ENCODE measurements around the gene ARHGEF10L.

ARHGEF10L gene

GRCh38 chr1:17671314-17671705 is 131.8 kb downstream of the ARHGEF10L start:
- peak overlapping the region in 9 of 11 experiments; percentile 22 to 74 (median 56); a peak in 17 of 22 replicates for H3K9ac ChIP-seq
- H3K27me3 ChIP-seq: no peaks in the 10 kb centered on the region
- TF ChIP-seq Cebpa-rat (IDR thresholded peaks at IDR 0.05): no peak
- peaks cover 0 to 94% (median 41%) of the 10 kb centered on the region in 11 experiments; a peak in 17 of 22 replicates for H3K36me3 ChIP-seq
- peaks cover 0 to 99% (median 86%) of the 10 kb centered on the region in 11 experiments; a peak in 20 of 22 replicates for H4K20me1 ChIP-seq
- no peaks in the 10 kb centered on the region for H3K9me3 ChIP-seq (replicated peaks in 1 of 11)
- H3K27ac ChIP-seq: peak overlapping the region in 9 of 11 experiments; percentile 20 to 81 (median 70); a peak in 17 of 22 replicates
- H3K4me3 ChIP-seq: peak overlapping the region in 4 of 10 experiments; percentile 6 to 30 (median 22); a peak in 3 of 20 replicates
- peak overlapping the region; percentile 53 to 94 (median 87) for H3K4me2 ChIP-seq
- H3K4me1 ChIP-seq: peaks cover 69 to 94% (median 78%) of the 10 kb centered on the region in 10 experiments

- no peaks in the 10 kb centered on the region for H3K9me3 ChIP-seq (replicated peaks in 1 of 11)
- H3K4me1 ChIP-seq: peaks cover 74 to 97% (median 83%) of the 10 kb centered on the region in 10 experiments
- H3K36me3 ChIP-seq: peaks cover 0 to 96% (median 40%) of the 10 kb centered on the region in 11 experiments; a peak in 17 of 22 replicates
- H3K9ac ChIP-seq: peak overlapping the region in 9 of 11 experiments; percentile 22 to 74 (median 56); a peak in 17 of 22 replicates
- H4K20me1 ChIP-seq: peaks cover 0 to 100% (median 90%) of the 10 kb centered on the region in 11 experiments; a peak in 20 of 22 replicates
- TF ChIP-seq Cebpa-rat (IDR thresholded peaks at IDR 0.05): no peak
- peak overlapping the region in 4 of 10 experiments; percentile 6 to 30 (median 22); a peak in 3 of 20 replicates for H3K4me3 ChIP-seq
- H3K27ac ChIP-seq: peak overlapping the region in 9 of 11 experiments; percentile 20 to 81 (median 70); a peak in 17 of 22 replicates
- peak overlapping the region; percentile 53 to 94 (median 87) for H3K4me2 ChIP-seq
- no peaks in the 10 kb centered on the region for H3K27me3 ChIP-seq
Observed at GRCh38 chr1:17671741-17672140, 132.2 kb downstream of the ARHGEF10L start.

GRCh38 chr1:17672226-17672625 is 132.7 kb downstream of the ARHGEF10L start:
- no peaks in the 10 kb centered on the region for H3K27me3 ChIP-seq
- no peaks in the 10 kb centered on the region for H3K9me3 ChIP-seq (replicated peaks in 1 of 11)
- H3K27ac ChIP-seq: peak overlapping the region in 7 of 11 experiments; percentile 39 to 81 (median 70); a peak in 11 of 22 replicates
- peaks cover 0 to 100% (median 95%) of the 10 kb centered on the region in 11 experiments; a peak in 20 of 22 replicates for H4K20me1 ChIP-seq
- H3K4me3 ChIP-seq: peak overlapping the region in 2 of 10 experiments; percentile 6 to 16; a peak in 1 of 20 replicates
- H3K9ac ChIP-seq: peak overlapping the region in 7 of 11 experiments; percentile 16 to 67 (median 63); a peak in 10 of 22 replicates
- no peak for TF ChIP-seq Cebpa-rat (IDR thresholded peaks at IDR 0.05)
- peaks cover 0 to 96% (median 37%) of the 10 kb centered on the region in 11 experiments; a peak in 17 of 22 replicates for H3K36me3 ChIP-seq
- peak overlapping the region; percentile 53 to 94 (median 85); a peak in 21 of 22 replicates for H3K4me2 ChIP-seq
- H3K4me1 ChIP-seq: peaks cover 78 to 98% (median 86%) of the 10 kb centered on the region in 10 experiments

- H4K20me1 ChIP-seq: peaks cover 0 to 100% (median 97%) of the 10 kb centered on the region in 11 experiments; a peak in 20 of 22 replicates
- H3K4me2 ChIP-seq: peak overlapping the region; percentile 53 to 94 (median 85)
- TF ChIP-seq Cebpa-rat (IDR thresholded peaks at IDR 0.05): no peak
- H3K36me3 ChIP-seq: peaks cover 0 to 96% (median 24%) of the 10 kb centered on the region in 11 experiments; a peak in 17 of 22 replicates
- peak overlapping the region in 8 of 11 experiments; percentile 16 to 67 (median 48); a peak in 13 of 22 replicates for H3K9ac ChIP-seq
- H3K27ac ChIP-seq: peak overlapping the region in 8 of 11 experiments; percentile 33 to 81 (median 64); a peak in 15 of 22 replicates
- peaks cover 76 to 96% (median 91%) of the 10 kb centered on the region in 10 experiments for H3K4me1 ChIP-seq
- H3K4me3 ChIP-seq: peak overlapping the region in 2 of 10 experiments; percentile 6 to 16; a peak in 1 of 20 replicates
- no peaks in the 10 kb centered on the region for H3K9me3 ChIP-seq (replicated peaks in 1 of 11)
- no peaks in the 10 kb centered on the region for H3K27me3 ChIP-seq
Observed at GRCh38 chr1:17673329-17674072, 134.0 kb downstream of the ARHGEF10L start.

GRCh38 chr1:17674726-17675500 is 135.4 kb downstream of the ARHGEF10L start:
- peaks cover 62 to 97% (median 86%) of the 10 kb centered on the region in 10 experiments for H3K4me1 ChIP-seq
- H3K4me3 ChIP-seq: no peak overlapping the region
- H4K20me1 ChIP-seq: peaks cover 0 to 100% (median 96%) of the 10 kb centered on the region in 11 experiments; a peak in 20 of 22 replicates
- H3K9me3 ChIP-seq (replicated peaks in 1 of 11): no peaks in the 10 kb centered on the region
- peaks cover 0 to 96% (median 10%) of the 10 kb centered on the region in 11 experiments; a peak in 13 of 22 replicates for H3K36me3 ChIP-seq
- H3K27ac ChIP-seq: 0 out of 22 replicates have a peak overlapping the region, but pooled peaks of 1 of the 11 experiments have one; percentile 70
- H3K27me3 ChIP-seq: no peaks in the 10 kb centered on the region
- TF ChIP-seq Cebpa-rat (IDR thresholded peaks at IDR 0.05): no peak
- peak overlapping the region in 10 of 11 experiments; percentile 19 to 94 (median 86); a peak in 20 of 22 replicates for H3K4me2 ChIP-seq
- H3K9ac ChIP-seq: no peak overlapping the region

- Histone ChIP-seq H3K27ac (no peak overlapping the region), H3K27me3 (no peaks in the 10 kb centered on the region), H3K4me3 (no peak overlapping the region), H3K4me1 (peaks cover 53 to 89% (median 81%) of the 10 kb centered on the region in 10 experiments), H3K4me2 (peak overlapping the region in 10 of 11 experiments; percentile 19 to 94 (median 86); a peak in 19 of 22 replicates), H4K20me1 (peaks cover 0 to 100% (median 95%) of the 10 kb centered on the region in 11 experiments; a peak in 20 of 22 replicates), H3K9me3 (replicated peaks in 1 of 11) (no peaks in the 10 kb centered on the region), H3K36me3 (peaks cover 0 to 96% (median 10%) of the 10 kb centered on the region in 11 experiments; a peak in 13 of 22 replicates), H3K9ac (no peak overlapping the region)
- TF ChIP-seq Cebpa-rat (IDR thresholded peaks at IDR 0.05): no peak
Observed at GRCh38 chr1:17675744-17676143, 136.2 kb downstream of the ARHGEF10L start.

- Histone ChIP-seq H3K4me3 (no peak overlapping the region), H3K27me3 (no peaks in the 10 kb centered on the region), H4K20me1 (peaks cover 0 to 100% (median 95%) of the 10 kb centered on the region in 11 experiments; a peak in 20 of 22 replicates), H3K27ac (no peak overlapping the region), H3K4me2 (peak overlapping the region in 9 of 11 experiments; percentile 35 to 94 (median 87); a peak in 17 of 22 replicates), H3K4me1 (peaks cover 49 to 88% (median 80%) of the 10 kb centered on the region in 10 experiments), H3K36me3 (peaks cover 0 to 96% (median 10%) of the 10 kb centered on the region in 11 experiments; a peak in 12 of 22 replicates), H3K9me3 (replicated peaks in 1 of 11) (no peaks in the 10 kb centered on the region), H3K9ac (peak overlapping the region in 1 of 11 experiments; percentile 16; a peak in 1 of 22 replicates)
- TF ChIP-seq Cebpa-rat (IDR thresholded peaks at IDR 0.05): no peak
Observed at GRCh38 chr1:17676387-17677060, 137.0 kb downstream of the ARHGEF10L start.
